ENCODE data around the gene SDS. TPM values are rescaled to one million over a fixed set of nuclear protein-coding genes. Genes with fewer than 3 reads are reported as not detected.

The SDS gene
- total and polyA plus RNA-seq, 2 of the 13 experiments (the other 11 are each of a cell fraction or from before 2014, with no cell fraction given) = not detected

GRCh38 chr12:113439606-113440030 lies 35.9 kb upstream of the SDS start (continued):
- TF ChIP-seq HMGXB4 (CRISPR knock-in tag; IDR thresholded peaks at IDR 0.05; ENCODE audit: borderline replicate concordance in 1 of 2, low read depth in 1 of 2) = no peak
- TF ChIP-seq CTCF (CRISPR knock-in tag; IDR thresholded peaks at IDR 0.05) = peak; percentile 86
- TF ChIP-seq PITX1 (CRISPR knock-in tag; IDR thresholded peaks at IDR 0.05) = 0 out of 2 replicates have a peak, but pooled peaks have one; percentile 22
- 0 out of 2 replicates have a peak, but pooled peaks have one; percentile 34 for TF ChIP-seq FOXC1 (CRISPR knock-in tag; IDR thresholded peaks at IDR 0.05; ENCODE audit: borderline replicate concordance)

GRCh38 chr12:113439301-113439597 lies 35.6 kb upstream of the SDS start:
- POLR2A ChIA-PET = no interaction called here
- Histone ChIP-seq H3K36me3 (replicated peaks in 1 of 2; ENCODE audit: control insufficient read depth in 1 of 2, insufficient read depth in 2 of 2, low read length in 2 of 2) (no peaks in the 10 kb centered on the region), H3K27me3 (ENCODE audit: control insufficient read depth in 1 of 2, insufficient read depth in 2 of 2, low read length in 2 of 2) (peaks cover 0 to 22% of the 10 kb centered on the region in 2 experiments; a peak in 1 of 5 replicates), H4K20me1 (ENCODE audit: insufficient read depth, low read length) (no peaks in the 10 kb centered on the region), H3K27ac (ENCODE audit: extremely low read length, insufficient read depth, low read length) (no peak overlapping the region), H3K9me3 (ENCODE audit: low read length) (no peaks in the 10 kb centered on the region), H3K4me2 (ENCODE audit: low read depth, low read length) (no peak overlapping the region), H3K4me1 (ENCODE audit: insufficient read depth, low read length) (peaks cover 7% of the 10 kb centered on the region; the same call in 1 of the 2 replicates), H3K9ac (ENCODE audit: insufficient read depth, low read depth, low read length) (no peak overlapping the region), H3K79me2 (ENCODE audit: insufficient read depth, low read length) (no peaks in the 10 kb centered on the region), H3K4me3 (replicated peaks in 1 of 3; ENCODE audit: insufficient read depth in 1 of 3, low read depth in 2 of 3, low read length in 3 of 3) (no peak overlapping the region), H2AFZ (ENCODE audit: low read length) (no peak overlapping the region)
- no peak for FAIRE-seq
- DNase-seq (ENCODE audit: low spot score) = no peak
- no TSS peak for BruUV-seq (replicated peaks)
- CTCF ChIA-PET (ENCODE audit: low intra/inter-chr PET ratio, low total read pairs) = interaction anchor here (1.4 to 1.5 kb wide), 2 partner anchors 127 to 473 kb away, joined by 4 to 8 read pairs; no protein-coding TSS in a partner anchor
- intact Hi-C loops (cut with micrococcal nuclease; ENCODE audit: unreplicated experiment) (loop anchor here (1.0 kb wide), 1 partner anchor 473 kb away; no protein-coding TSS in a partner anchor), in situ Hi-C loops (cut with HindIII; ENCODE audit: extremely low pct_ligation_motif_present, low pct_unique_long_range_greater_than_20kb) (loop anchor here (10.0 kb wide), 1 partner anchor 476 kb away; no protein-coding TSS in a partner anchor)
- TF ChIP-seq NFIC (IDR thresholded peaks at IDR 0.05; ENCODE audit: low read length) = no peak
- no peak for TF ChIP-seq ZNF883 (CRISPR knock-in tag; IDR thresholded peaks at IDR 0.05; ENCODE audit: not compliant biosample characterization)
- TF ChIP-seq SETDB1 (CRISPR knock-in tag; IDR thresholded peaks at IDR 0.05; ENCODE audit: borderline replicate concordance) = no peak
- no peak for TF ChIP-seq ZBTB38 (CRISPR knock-in tag; IDR thresholded peaks at IDR 0.05)
- no peak for TF ChIP-seq HIC2 (CRISPR knock-in tag; IDR thresholded peaks at IDR 0.05; ENCODE audit: low read depth)
- TF ChIP-seq NR3C1 (CRISPR knock-in tag; IDR thresholded peaks at IDR 0.05) = no peak
- TF ChIP-seq ZFP1 (CRISPR knock-in tag; IDR thresholded peaks at IDR 0.05) = no peak
- 22% methylated on average over 4 of the region's 4 CpGs for WGBS (ENCODE audit: low lambda C conversion rate)
- no peak for ATAC-seq
